ENCODE data around the gene HFE.

GRCh38 chr6:26105109-26105730 lies 18.0 kb downstream of the HFE start:
- no peak for TF ChIP-seq ETV6 (conservative IDR thresholded peaks at IDR 0.05 in 1 of 2, IDR thresholded peaks at IDR 0.05 in 1 of 2; ENCODE audit: borderline replicate concordance in 1 of 2, low read depth in 1 of 2)
- no peak for TF ChIP-seq CTCF (IDR thresholded peaks at IDR 0.05 in 2 of 3, conservative IDR thresholded peaks at IDR 0.05 in 1 of 3; ENCODE audit: control insufficient read depth in 2 of 3, extremely low read depth in 1 of 3, insufficient read depth in 1 of 3, low read depth in 3 of 3, low read length in 3 of 3)

Measured in GM12878 (cell line).